Testis (tissue), 2 donors: Measurements from ENCODE around the gene SUMO2.

ENCODE experiments used
- CTCF ChIP-seq, 3 experiments: fragments of 450-650 bp in 2 of 3; fragments of 200-600 bp in 1 of 3; sonication (generic) in 1 of 3; IDR thresholded peaks; one replicate each; pipeline ENCODE4 v1.5.1; 2016 to 2019; ENCODE audit warnings: antibody characterized with exemption in 3 of 3, mild to moderate bottlenecking in 2 of 3, moderate library complexity in 1 of 3
- POLR2A ChIP-seq: fragments of 450-650 bp; IDR thresholded peaks from one replicate; pipeline ENCODE4 v1.6.1; 2017; ENCODE audit warnings: antibody characterized with exemption, mild to moderate bottlenecking, moderate library complexity

DNA sequence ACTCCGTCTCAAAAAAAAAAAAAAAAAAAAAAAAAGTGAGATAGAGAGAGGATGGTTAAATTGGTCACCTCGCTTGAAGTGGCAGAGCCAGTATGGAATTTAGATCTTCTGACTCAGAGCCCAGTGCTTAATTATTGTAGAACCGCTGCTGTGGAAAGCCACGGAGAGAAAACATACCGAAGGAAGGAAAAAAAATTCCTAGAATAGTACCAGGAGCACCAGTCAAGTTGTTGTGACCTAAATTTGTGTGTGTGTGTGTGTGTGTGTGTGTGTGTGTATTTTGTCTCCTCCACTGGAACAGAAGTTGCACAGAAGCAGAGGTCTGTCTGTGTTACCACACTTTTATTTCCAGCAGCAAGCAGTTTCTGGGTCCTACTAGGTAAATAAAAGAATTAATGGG is 12.1 kb upstream of the SUMO2 start:
- no peak for TF ChIP-seq CTCF (IDR thresholded peaks at IDR 0.05)
- TF ChIP-seq POLR2A: no peak
